A549 (cell line): ENCODE measurements around the gene PYCARD. TPM values are rescaled to one million over a fixed set of nuclear protein-coding genes. Genes with fewer than 3 reads are reported as not detected.

Experiments
- ATAC-seq, 2 experiments: fragments of 200-7000 bp in 1 of 2; fragments of >200 bp in 1 of 2; cut with Nextera tagmentation in 1 of 2; cut with Tn5 transposase in 1 of 2; 3 replicates each; pipeline versions ENCODE4 v1.8.0 to v1.9.1; 2018 to 2020; ENCODE audit warnings: mild to moderate bottlenecking in 1 of 2, moderate library complexity in 1 of 2
- CTCF ChIA-PET: fragments of 300-600 bp; sonication (Branson Sonifier 250); formaldehyde crosslinking; extraction: SDS; loops from one replicate; lab custom pipeline; 2021; ENCODE audit warnings: antibody characterized with exemption, inconsistent platforms; lab: Yijun Ruan, JAX
- POLR2A ChIA-PET: fragments of 350-600 bp; formaldehyde crosslinking; extraction: SDS; loops from one replicate; lab custom pipeline; 2021; ENCODE audit warnings: antibody characterized with exemption, inconsistent platforms; lab: Yijun Ruan, JAX
- DNase-seq, 2 experiments: peaks; one replicate each; pipeline versions ENCODE4 v3.0.0 to v3.0.0-alpha.2; 2011 to 2016; ENCODE audit warnings: low read depth in 1 of 2, low spot score in 1 of 2
- FAIRE-seq: peaks from 2 replicates; lab custom pipeline; 2011; peaks lifted over from hg19 to GRCh38; lab: Jason Lieb, UNC
- H3K27ac ChIP-seq, 2 experiments: fragments of >200 bp; sonication (Bioruptor Twin); formaldehyde crosslinking; 3 replicates each; pipeline ENCODE4 v1.5.1; 2016 to 2017
- H3K4me1 ChIP-seq: fragments of >200 bp; sonication (Bioruptor Twin); formaldehyde crosslinking; 3 replicates; pipeline ENCODE4 v1.6.1; 2016
- H3K4me2 ChIP-seq: fragments of >200 bp; sonication (Bioruptor Twin); formaldehyde crosslinking; 3 replicates; pipeline ENCODE4 v1.6.1; 2016
- H3K4me3 ChIP-seq: fragments of >200 bp; sonication (Bioruptor Twin); formaldehyde crosslinking; 3 replicates; pipeline ENCODE4 v1.5.1; 2016
- H3K9me3 ChIP-seq: fragments of >200 bp; sonication (Bioruptor Twin); formaldehyde crosslinking; 3 replicates; pipeline ENCODE4 v1.6.1; 2016
- BHLHE40 ChIP-seq: IDR thresholded peaks from 2 replicates; pipeline ENCODE4 v1.6.1; 2012; ENCODE audit warnings: low read depth, low read length, inconsistent platforms
- CHD4 ChIP-seq: fragments of 200-600 bp; sonication (generic); IDR thresholded peaks from 2 replicates; pipeline ENCODE4 v1.6.1; 2016; ENCODE audit warnings: antibody characterized with exemption, mild to moderate bottlenecking, borderline replicate concordance
- EP300 ChIP-seq, 2 experiments: fragments of >200 bp; sonication (Bioruptor Twin); formaldehyde crosslinking; IDR thresholded peaks; 2 replicates in 1 of 2; 3 replicates in 1 of 2; pipeline ENCODE4 v1.6.1; 2016 to 2017
- ESRRA ChIP-seq: fragments of 150-350 bp; IDR thresholded peaks from 2 replicates; pipeline ENCODE4 v1.6.1; 2014; ENCODE audit warnings: mild to moderate bottlenecking, low read length, borderline replicate concordance
- HEYL ChIP-seq: fragments of 250-450 bp; sonication (Bioruptor Pico); IDR thresholded peaks from 2 replicates; pipeline ENCODE4 v1.8.0; 2021; ENCODE audit warnings: mild to moderate bottlenecking, moderate library complexity
- HOXA7 ChIP-seq: fragments of 250-450 bp; sonication (Bioruptor Pico); IDR thresholded peaks from 2 replicates; pipeline ENCODE4 v1.5.0; 2020; ENCODE audit warnings: mild to moderate bottlenecking, moderate library complexity
- JUNB ChIP-seq: fragments of >200 bp; sonication (Bioruptor Twin); formaldehyde crosslinking; IDR thresholded peaks from 2 replicates; pipeline ENCODE4 v1.6.1; 2016
- NPAS2 ChIP-seq: fragments of 250-450 bp; sonication (Bioruptor Pico); IDR thresholded peaks from 2 replicates; pipeline ENCODE4 v1.8.0; 2022; ENCODE audit warnings: mild to moderate bottlenecking, moderate library complexity, borderline replicate concordance
- POLR2AphosphoS2 ChIP-seq: conservative IDR thresholded peaks from 2 replicates; pipeline ENCODE4 v1.6.1; 2012; ENCODE audit warnings: low read length, improper control_type of control experiment, inconsistent platforms
- RARB ChIP-seq: fragments of 250-450 bp; sonication (Bioruptor Pico); IDR thresholded peaks from 2 replicates; pipeline ENCODE4 v1.8.0; 2021; ENCODE audit warnings: mild to moderate bottlenecking, moderate library complexity
- RCOR1 ChIP-seq: fragments of 150-350 bp; IDR thresholded peaks from 2 replicates; pipeline ENCODE4 v1.6.1; 2014; ENCODE audit warnings: antibody characterized with exemption, low read length, low read depth
- RNF2 ChIP-seq: fragments of 200-600 bp; sonication (generic); IDR thresholded peaks from 2 replicates; pipeline ENCODE4 v1.6.1; 2016; ENCODE audit warnings: low read depth, mild to moderate bottlenecking, antibody characterized with exemption, moderate library complexity, borderline replicate concordance
- SMC3 ChIP-seq: fragments of >200 bp; sonication (Bioruptor Twin); formaldehyde crosslinking; IDR thresholded peaks from 3 replicates; pipeline ENCODE4 v1.6.1; 2018; ENCODE audit warnings: inconsistent platforms
- SREBF2 ChIP-seq: fragments of 450-650 bp; IDR thresholded peaks from 2 replicates; pipeline ENCODE4 v1.6.1; 2014; ENCODE audit warnings: mild to moderate bottlenecking, moderate library complexity
- TFCP2L1 ChIP-seq: fragments of 250-450 bp; sonication (Bioruptor Pico); IDR thresholded peaks from 2 replicates; pipeline ENCODE4 v1.5.0; 2021; ENCODE audit warnings: mild to moderate bottlenecking
- TP53 ChIP-seq: fragments of 250-450 bp; sonication (Bioruptor Pico); IDR thresholded peaks from 2 replicates; pipeline ENCODE4 v1.5.0; 2021; ENCODE audit warnings: mild to moderate bottlenecking, moderate library complexity
- ZFP36 ChIP-seq: fragments of 450-650 bp; IDR thresholded peaks from 2 replicates; pipeline ENCODE4 v1.6.1; 2014; ENCODE audit warnings: borderline replicate concordance; ENCODE audit not compliant: partially characterized antibody
- ZNF302 ChIP-seq: fragments of 250-450 bp; sonication (Bioruptor Pico); IDR thresholded peaks from 2 replicates; pipeline ENCODE4 v1.9.0; 2021; ENCODE audit warnings: inconsistent platforms, mild to moderate bottlenecking, moderate library complexity
- ZSCAN20 ChIP-seq: fragments of 250-450 bp; sonication (Bioruptor Pico); IDR thresholded peaks from 2 replicates; pipeline ENCODE4 v1.8.0; 2022; ENCODE audit warnings: mild to moderate bottlenecking, moderate library complexity
- WGBS: methylation state at CpG from one replicate; pipeline ENCODE4 v1.1.6; 2017; ENCODE audit errors: missing lambda C conversion rate; 5-methylcytosine and 5-hydroxymethylcytosine counted together
- polyA plus RNA-seq, 4 experiments: library from polyadenylated mRNA; depleted of rRNA in 3 of 4; stranded (reverse); fragments of >200 nt; fragmentation: RNase III in 1 of 4; extraction: RNeasy Plus Mini Kit Qiagen cat#74134 plus additional on column Dnase treatment in 1 of 4; gene quantifications; 2 replicates in 3 of 4; 3 replicates in 1 of 4; pipeline ENCODE4 v1.2.3, GENCODE V29; 2011 to 2017
- TF ChIP-seq, protein P1 (sequence below): IDR thresholded peaks from 2 replicates; pipeline ENCODE4 v1.6.1; 2012; ENCODE audit warnings: low read depth, borderline replicate concordance
- TF ChIP-seq, protein P2 (sequence below): fragments of 250-450 bp; sonication (Bioruptor Pico); IDR thresholded peaks from 2 replicates; pipeline ENCODE4 v1.5.0; 2021; ENCODE audit warnings: mild to moderate bottlenecking, moderate library complexity, borderline replicate concordance

PYCARD gene
- polyA plus RNA-seq, 2 of the 4 experiments (the other 2 are of a cell fraction), result 16.1 to 30.1 TPM

DNA sequence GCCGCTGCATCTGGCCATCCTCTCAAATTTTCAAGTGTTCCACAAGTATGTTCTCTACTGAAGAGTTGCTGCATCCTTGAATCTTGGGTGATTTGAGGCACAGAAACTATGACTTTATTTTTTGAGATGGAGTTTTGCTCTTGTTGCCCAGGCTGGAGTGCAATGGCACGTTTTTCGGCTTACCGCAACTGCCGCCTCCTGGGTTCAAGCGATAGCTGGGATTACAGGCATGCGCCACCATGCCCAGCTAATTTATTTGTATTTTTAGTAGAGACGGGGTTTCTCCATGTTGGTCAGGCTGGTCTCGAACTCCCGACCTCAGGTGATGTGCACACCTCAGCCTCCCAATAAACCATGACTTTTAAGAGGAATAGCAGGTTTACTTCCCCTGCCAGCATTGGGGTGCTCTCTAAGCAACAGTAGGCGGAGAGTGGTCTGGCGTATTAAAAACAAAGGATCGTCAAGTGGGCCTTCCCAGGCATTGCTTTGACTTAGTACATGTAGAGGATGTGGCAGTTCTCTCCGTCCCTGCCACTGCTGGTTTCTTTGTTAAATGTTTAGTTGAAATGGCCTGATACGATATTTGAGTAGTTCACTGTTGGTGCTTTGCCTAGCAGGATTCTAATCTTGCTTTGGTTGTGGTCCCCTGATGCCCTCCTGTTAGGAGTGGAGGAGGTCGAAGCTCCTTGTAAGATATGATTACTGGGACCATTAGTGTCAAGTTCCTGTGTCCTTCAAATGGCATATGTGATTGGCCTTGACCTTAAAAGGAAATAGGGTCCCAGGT lies 9.5 kb downstream of the PYCARD start:
- CTCF ChIA-PET, result no interaction called here

DNA sequence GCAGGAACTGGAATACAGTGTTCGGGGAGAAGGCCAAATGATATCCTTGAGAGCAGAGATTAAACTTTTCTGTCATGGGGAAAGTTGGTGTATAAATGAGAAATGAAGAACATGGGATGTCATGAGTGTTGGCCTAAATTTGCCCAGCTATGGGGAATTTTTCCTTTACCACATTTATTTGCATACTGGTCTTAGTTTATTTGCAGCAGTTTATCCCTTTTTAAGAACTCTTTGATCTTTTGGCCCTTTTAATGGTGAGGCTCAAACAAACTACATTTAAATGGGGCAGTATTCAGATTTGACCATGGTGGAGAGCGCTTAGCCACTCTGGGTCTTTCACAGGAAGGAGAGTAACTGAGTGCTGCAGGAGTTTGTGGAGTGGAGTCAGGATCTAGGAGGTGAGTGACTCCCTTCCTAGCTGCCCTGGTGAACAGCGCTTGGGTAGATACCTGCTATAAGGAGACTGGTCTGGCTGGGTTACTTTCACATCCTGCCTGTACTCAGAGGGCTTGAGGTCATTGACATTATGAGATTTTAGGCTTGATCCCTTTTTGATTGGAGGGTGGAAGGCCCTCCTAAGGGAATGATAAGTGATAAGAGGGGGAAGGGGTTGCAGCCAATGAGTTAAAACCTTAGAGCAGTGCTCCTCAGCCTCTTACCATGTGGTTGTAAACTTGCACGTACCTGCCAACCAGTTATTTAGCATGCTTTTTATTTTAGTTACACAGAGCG lies 10.7 kb downstream of the PYCARD start:
- DNase-seq (no peak), ATAC-seq (peak in 1 of 2 experiments; percentile 12; a peak in 3 of 6 replicates)
- H3K4me3 ChIP-seq, result no peak overlapping the region
- POLR2A ChIA-PET, result no interaction called here
- TF ChIP-seq ZNF302 (CRISPR knock-in tag) (no peak), TP53 (CRISPR knock-in tag) (no peak), CHD4 (no peak), RCOR1 (no peak), RARB (CRISPR knock-in tag) (no peak), HOXA7 (CRISPR knock-in tag) (0 out of 2 replicates have a peak, but pooled peaks have one; percentile 52), RNF2 (no peak), SREBF2 (no peak), JUNB (no peak), ESRRA (no peak), HEYL (CRISPR knock-in tag) (no peak), ZFP36 (no peak), ZSCAN20 (CRISPR knock-in tag) (no peak), POLR2AphosphoS2 (0 out of 2 replicates have a peak, but pooled peaks have one; percentile 61)
- TF ChIP-seq, protein P1, sequence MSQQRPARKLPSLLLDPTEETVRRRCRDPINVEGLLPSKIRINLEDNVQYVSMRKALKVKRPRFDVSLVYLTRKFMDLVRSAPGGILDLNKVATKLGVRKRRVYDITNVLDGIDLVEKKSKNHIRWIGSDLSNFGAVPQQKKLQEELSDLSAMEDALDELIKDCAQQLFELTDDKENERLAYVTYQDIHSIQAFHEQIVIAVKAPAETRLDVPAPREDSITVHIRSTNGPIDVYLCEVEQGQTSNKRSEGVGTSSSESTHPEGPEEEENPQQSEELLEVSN, result no peak
- TF ChIP-seq, all 56 proteins: peak for 2
- Histone ChIP-seq H3K4me1 (no peaks in the 10 kb centered on the region), H3K4me2 (no peak overlapping the region), H3K27ac (no peak overlapping the region), H3K9me3 (no peaks in the 10 kb centered on the region)
- no peak for FAIRE-seq
- WGBS, result 91% methylated on average over 5 of the region's 5 CpGs
- CTCF ChIA-PET, result interaction anchor here (1.3 to 1.8 kb wide), 2 partner anchors 142 to 207 kb away, joined by 3 to 4 read pairs; partner anchors contain the start of gene HSD3B7

More for the DNA sequence above, 9.5 kb downstream of the PYCARD start:
- POLR2A ChIA-PET, result interaction anchor here (0.7 to 1.7 kb wide), 3 partner anchors 10 to 70 kb away, joined by 3 to 6 read pairs (median 5); partner anchors contain the start of gene FUS
- Histone ChIP-seq H3K4me3 (no peak overlapping the region), H3K9me3 (no peaks in the 10 kb centered on the region), H3K4me1 (no peaks in the 10 kb centered on the region), H3K4me2 (no peak overlapping the region), H3K27ac (no peak overlapping the region)
- no peak for DNase-seq
- ATAC-seq, result no peak
- FAIRE-seq, result no peak
- 95% methylated on average over 16 of the region's 16 CpGs for WGBS
- TF ChIP-seq POLR2AphosphoS2, result peak; percentile 70; the same call in 1 of the 2 replicates
- no peak for TF ChIP-seq RNF2
- TF ChIP-seq NPAS2 (CRISPR knock-in tag), result no peak
- no peak for TF ChIP-seq SMC3
- no peak for TF ChIP-seq BHLHE40

DNA sequence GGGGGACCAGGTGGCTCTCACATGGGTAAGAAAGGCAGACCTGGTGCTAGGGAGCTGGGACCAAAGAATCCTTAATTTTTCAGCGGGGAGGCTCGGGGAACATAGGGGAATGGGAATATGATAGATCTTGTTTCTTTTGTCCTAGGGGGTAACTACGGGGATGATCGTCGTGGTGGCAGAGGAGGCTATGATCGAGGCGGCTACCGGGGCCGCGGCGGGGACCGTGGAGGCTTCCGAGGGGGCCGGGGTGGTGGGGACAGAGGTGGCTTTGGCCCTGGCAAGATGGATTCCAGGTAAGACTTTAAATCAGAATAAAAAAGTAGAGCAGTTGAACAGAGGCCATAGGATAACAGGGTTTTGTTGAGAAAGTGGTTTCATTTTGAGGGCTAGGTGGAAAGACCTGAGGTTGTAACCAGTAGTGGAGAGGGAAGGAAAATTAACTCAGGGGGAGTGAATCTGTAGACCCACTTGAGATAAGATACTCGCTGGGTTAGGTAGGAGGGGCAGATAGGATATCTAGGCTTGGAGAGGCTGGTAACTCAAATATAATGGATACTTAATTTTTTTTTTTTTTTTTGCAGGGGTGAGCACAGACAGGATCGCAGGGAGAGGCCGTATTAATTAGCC lies 11.6 kb downstream of the PYCARD start:
- ATAC-seq, result peak in 1 of 2 experiments; percentile 4; a peak in 1 of 6 replicates
- H3K4me3 ChIP-seq, result no peak overlapping the region
- no peak for DNase-seq
- 88% methylated on average over 11 of the region's 17 CpGs for WGBS
- H3K4me1 ChIP-seq, result no peaks in the 10 kb centered on the region
- ChIA-PET CTCF (interaction anchor here (1.2 to 2.2 kb wide), 6 partner anchors 7 to 206 kb away, joined by 3 to 8 read pairs (median 5); partner anchors contain the start of genes FUS, HSD3B7 and PYCARD), POLR2A (interaction anchor here (0.6 to 2.1 kb wide), 3 partner anchors 11 to 33 kb away, joined by 3 to 17 read pairs (median 5); partner anchors contain the start of genes FUS and PYCARD)
- TF ChIP-seq TFCP2L1 (CRISPR knock-in tag) (peak; percentile 79; the same call in 1 of the 2 replicates), EP300 (IDR thresholded peaks at IDR 0.05) (no peak), HOXA7 (CRISPR knock-in tag) (peak; percentile 61; the same call in 1 of the 2 replicates)
- TF ChIP-seq, protein P2, sequence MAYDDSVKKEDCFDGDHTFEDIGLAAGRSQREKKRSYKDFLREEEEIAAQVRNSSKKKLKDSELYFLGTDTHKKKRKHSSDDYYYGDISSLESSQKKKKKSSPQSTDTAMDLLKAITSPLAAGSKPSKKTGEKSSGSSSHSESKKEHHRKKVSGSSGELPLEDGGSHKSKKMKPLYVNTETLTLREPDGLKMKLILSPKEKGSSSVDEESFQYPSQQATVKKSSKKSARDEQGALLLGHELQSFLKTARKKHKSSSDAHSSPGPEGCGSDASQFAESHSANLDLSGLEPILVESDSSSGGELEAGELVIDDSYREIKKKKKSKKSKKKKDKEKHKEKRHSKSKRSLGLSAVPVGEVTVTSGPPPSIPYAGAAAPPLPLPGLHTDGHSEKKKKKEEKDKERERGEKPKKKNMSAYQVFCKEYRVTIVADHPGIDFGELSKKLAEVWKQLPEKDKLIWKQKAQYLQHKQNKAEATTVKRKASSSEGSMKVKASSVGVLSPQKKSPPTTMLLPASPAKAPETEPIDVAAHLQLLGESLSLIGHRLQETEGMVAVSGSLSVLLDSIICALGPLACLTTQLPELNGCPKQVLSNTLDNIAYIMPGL (CRISPR knock-in tag), result no peak
- no peaks in the 10 kb centered on the region for H3K9me3 ChIP-seq
- no peak overlapping the region for H3K27ac ChIP-seq
- FAIRE-seq, result no peak
- H3K4me2 ChIP-seq, result no peak overlapping the region
